HepG2 (cell line): ENCODE data around the gene SCAND1. TPM values are rescaled to one million over a fixed set of nuclear protein-coding genes. Genes with fewer than 3 reads are reported as not detected.

ENCODE experiments used
- ATAC-seq: fragments of 200-7000 bp; cut with Tn5 transposase; 3 replicates; pipeline ENCODE4 v1.9.1; 2020; ENCODE audit warnings: mild to moderate bottlenecking, moderate library complexity
- BruUV-seq: library from RNA; stranded (reverse); fragments of 400-500 nt; replicated peaks from 2 replicates; lab custom pipeline; 2021; lab: Mats Ljungman, UMichigan
- CTCF ChIA-PET: fragments of 300-600 bp; formaldehyde crosslinking; extraction: SDS; loops from one replicate; lab custom pipeline; 2021; ENCODE audit warnings: low total read pairs, inconsistent platforms, low intra/inter-chr PET ratio; lab: Yijun Ruan, JAX
- POLR2A ChIA-PET: fragments of 350-600 bp; sonication (Branson Sonifier 250); formaldehyde crosslinking; loops from one replicate; lab custom pipeline; 2020; ENCODE audit warnings: antibody characterized with exemption, inconsistent platforms; lab: Yijun Ruan, JAX
- DNase-seq: peaks from one replicate; pipeline ENCODE4 v3.0.0-alpha.2; 2015; ENCODE audit warnings: low spot score
- FAIRE-seq: peaks from 3 replicates; lab custom pipeline; 2011; peaks lifted over from hg19 to GRCh38; lab: Jason Lieb, UNC
- H2AFZ ChIP-seq: one replicate; pipeline ENCODE4 v1.6.1; 2011; ENCODE audit warnings: low read length, inconsistent platforms
- H3K27ac ChIP-seq: fragments of 300-600 bp; 3 replicates; pipeline ENCODE4 v1.8.0; 2011; ENCODE audit warnings: mixed run types, mild to moderate bottlenecking, mixed read lengths, low read length, inconsistent platforms; ENCODE audit not compliant: insufficient read depth; ENCODE audit errors: extremely low read length
- H3K27me3 ChIP-seq, 2 experiments: fragments of 200-600 bp in 1 of 2; 2 replicates in 1 of 2; 3 replicates in 1 of 2; pipeline versions ENCODE4 v1.6.0 to v1.8.0; 2011; ENCODE audit warnings: low read length in 2 of 2, mild to moderate bottlenecking in 2 of 2, moderate library complexity in 2 of 2, inconsistent platforms in 1 of 2; ENCODE audit not compliant: insufficient read depth in 2 of 2, control insufficient read depth in 1 of 2
- H3K36me3 ChIP-seq, 2 experiments: fragments of 200-600 bp in 1 of 2; replicated peaks in 1 of 2; 2 replicates in 1 of 2; 3 replicates in 1 of 2; pipeline versions ENCODE4 v1.5.1 to v1.8.0; 2011; ENCODE audit warnings: low read length in 2 of 2, inconsistent platforms in 1 of 2; ENCODE audit not compliant: insufficient read depth in 2 of 2, control insufficient read depth in 1 of 2
- H3K4me1 ChIP-seq: 2 replicates; pipeline ENCODE4 v1.5.1; 2012; ENCODE audit warnings: low read length, inconsistent platforms; ENCODE audit not compliant: insufficient read depth
- H3K4me2 ChIP-seq: 2 replicates; pipeline ENCODE4 v1.6.0; 2011; ENCODE audit warnings: low read depth, low read length, inconsistent platforms
- H3K4me3 ChIP-seq, 3 experiments: fragments of 200-600 bp in 1 of 3; sonication (generic), shearing (Covaris generic) in 1 of 3; replicated peaks in 1 of 3; 2 replicates each; pipeline ENCODE4 v1.5.1; 2011 to 2016; ENCODE audit warnings: low read length in 3 of 3, inconsistent platforms in 2 of 3, low read depth in 2 of 3, mild to moderate bottlenecking in 2 of 3, control low read depth in 1 of 3, mixed read lengths in 1 of 3; ENCODE audit not compliant: insufficient read depth in 1 of 3
- H3K79me2 ChIP-seq: one replicate; pipeline ENCODE4 v1.6.1; 2011; ENCODE audit warnings: low read length, inconsistent platforms; ENCODE audit not compliant: insufficient read depth
- H3K9ac ChIP-seq: 2 replicates; pipeline ENCODE4 v1.6.0; 2011; ENCODE audit warnings: mild to moderate bottlenecking, low read depth, low read length, inconsistent platforms; ENCODE audit not compliant: insufficient read depth
- H3K9me3 ChIP-seq: 2 replicates; pipeline ENCODE4 v1.5.1; 2012; ENCODE audit warnings: mild to moderate bottlenecking, low read length
- H4K20me1 ChIP-seq: 2 replicates; pipeline ENCODE4 v1.6.0; 2011; ENCODE audit warnings: inconsistent platforms, mild to moderate bottlenecking, low read length, moderate library complexity; ENCODE audit not compliant: insufficient read depth
- FOSL1 ChIP-seq: sonication (generic); formaldehyde crosslinking; IDR thresholded peaks from 2 replicates; pipeline ENCODE4 v1.9.0; 2021; ENCODE audit warnings: missing genetic modification reagents, borderline replicate concordance
- GABPB1 ChIP-seq: IDR thresholded peaks from 2 replicates; pipeline ENCODE4 v1.6.1; 2016; ENCODE audit warnings: mild to moderate bottlenecking, missing genetic modification reagents, moderate library complexity, missing compliant biosample characterization
- GTF2F1 ChIP-seq: fragments of 150-350 bp; IDR thresholded peaks from 2 replicates; pipeline ENCODE4 v1.6.1; 2014; ENCODE audit warnings: low read length
- REPIN1 ChIP-seq: sonication (generic); formaldehyde crosslinking; IDR thresholded peaks from 2 replicates; pipeline ENCODE4 v1.8.0; 2022; ENCODE audit warnings: missing genetic modification reagents, low read depth, mild to moderate bottlenecking, borderline replicate concordance
- SRSF1 ChIP-seq: fragments of 200-400 bp; formaldehyde crosslinking; optimal IDR thresholded peaks from 2 replicates; pipeline ENCODE3; 2017; ENCODE audit warnings: mild to moderate bottlenecking, low read depth, low read length, moderate library complexity
- TGIF2 ChIP-seq: IDR thresholded peaks from 2 replicates; pipeline ENCODE4 v1.6.1; 2016; ENCODE audit warnings: control low read depth, missing compliant biosample characterization
- YEATS4 ChIP-seq: sonication (generic); formaldehyde crosslinking; IDR thresholded peaks from 2 replicates; pipeline ENCODE4 v1.4.0; 2020; ENCODE audit warnings: missing genetic modification reagents, borderline replicate concordance
- ZNF772 ChIP-seq: sonication (generic); formaldehyde crosslinking; IDR thresholded peaks from 2 replicates; pipeline ENCODE4 v1.5.0; 2020; ENCODE audit warnings: mild to moderate bottlenecking, missing genetic modification reagents
- ZNF883 ChIP-seq: sonication (generic); formaldehyde crosslinking; IDR thresholded peaks from 2 replicates; pipeline ENCODE4 v1.5.1; 2020; ENCODE audit warnings: mild to moderate bottlenecking, missing genetic modification reagents; ENCODE audit errors: not compliant biosample characterization
- WGBS: methylation state at CpG from one replicate; pipeline ENCODE4 v1.1.6; 2017; ENCODE audit warnings: low lambda C conversion rate; 5-methylcytosine and 5-hydroxymethylcytosine counted together
- in situ Hi-C: cut with HindIII; loops from 2 replicates; pipeline ENCODE4 v1.10.0; 2017; ENCODE audit warnings: low pct_unique_long_range_greater_than_20kb; ENCODE audit not compliant: extremely low pct_ligation_motif_present
- intact Hi-C: fragments of 100-400 bp; cut with micrococcal nuclease; formaldehyde crosslinking; loops from one replicate; pipeline ENCODE4 v1.10.0; 2022; ENCODE audit not compliant: unreplicated experiment
- polyA plus RNA-seq, 8 experiments: library from polyadenylated mRNA; depleted of rRNA in 3 of 8; stranded (reverse) in 7 of 8; unstranded in 1 of 8; fragments of >200 nt; fragmentation: Illumina TruSeq in 4 of 8; extraction: Trizol in 4 of 8; gene quantifications; 2 replicates each; pipeline versions ENCODE4 v1.2.1 to v1.2.3, GENCODE V29; 2011 to 2016; ENCODE audit warnings: low read depth in 4 of 8, missing spikeins in 1 of 8, mixed read lengths in 1 of 8; ENCODE audit not compliant: insufficient read depth in 1 of 8
- total RNA-seq, 5 experiments: library from RNA; depleted of rRNA; stranded (reverse); fragments of >200 nt; fragmentation: Illumina TruSeq; extraction: Trizol; gene quantifications; 2 replicates each; pipeline ENCODE4 v1.2.3, GENCODE V29; 2016; ENCODE audit warnings: low read depth in 1 of 5
- TF ChIP-seq, protein P1 (sequence below): sonication (generic); formaldehyde crosslinking; conservative IDR thresholded peaks from 2 replicates; pipeline ENCODE4 v1.4.0; 2020; ENCODE audit warnings: missing genetic modification reagents
- TF ChIP-seq, protein P2 (sequence below): sonication (generic); formaldehyde crosslinking; IDR thresholded peaks from 2 replicates; pipeline ENCODE4 v1.5.0; 2020; ENCODE audit warnings: missing genetic modification reagents, mild to moderate bottlenecking, borderline replicate concordance

Gene SCAND1
- total and polyA plus RNA-seq, 2 of the 13 experiments (the other 11 are each of a cell fraction or from before 2014, with no cell fraction given) = 19.3 to 109 TPM

DNA sequence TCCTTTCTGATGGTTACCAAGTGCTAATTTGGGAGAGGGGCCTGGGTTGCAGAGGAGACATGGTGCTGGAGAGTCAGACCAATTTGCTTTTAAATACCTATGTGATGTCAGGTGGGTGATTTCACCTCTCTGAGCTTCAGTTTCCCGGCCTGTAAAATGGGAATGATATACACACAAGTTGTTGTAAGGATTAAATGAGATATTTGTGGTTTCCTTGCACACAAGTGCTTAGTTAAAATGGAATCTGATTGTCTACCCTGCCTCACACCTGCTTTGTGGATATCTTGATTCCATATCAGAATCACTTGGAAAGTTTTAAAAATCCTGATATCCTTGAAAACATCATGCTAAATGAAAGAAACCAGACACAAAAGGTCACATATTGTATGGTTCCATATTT is 44.5 kb downstream of the SCAND1 start:
- no peak overlapping the region for H3K4me2 ChIP-seq
- H3K4me1 ChIP-seq = no peaks in the 10 kb centered on the region
- H3K27ac ChIP-seq = no peak overlapping the region
- H2AFZ ChIP-seq = no peak overlapping the region
- TF ChIP-seq GTF2F1 (no peak), ZNF772 (CRISPR knock-in tag) (no peak), FOSL1 (CRISPR knock-in tag) (no peak), TGIF2 (no peak), ZNF883 (no peak), REPIN1 (CRISPR knock-in tag) (no peak), SRSF1 (no peak), GABPB1 (no peak), YEATS4 (no peak)
- TF ChIP-seq, protein P1, sequence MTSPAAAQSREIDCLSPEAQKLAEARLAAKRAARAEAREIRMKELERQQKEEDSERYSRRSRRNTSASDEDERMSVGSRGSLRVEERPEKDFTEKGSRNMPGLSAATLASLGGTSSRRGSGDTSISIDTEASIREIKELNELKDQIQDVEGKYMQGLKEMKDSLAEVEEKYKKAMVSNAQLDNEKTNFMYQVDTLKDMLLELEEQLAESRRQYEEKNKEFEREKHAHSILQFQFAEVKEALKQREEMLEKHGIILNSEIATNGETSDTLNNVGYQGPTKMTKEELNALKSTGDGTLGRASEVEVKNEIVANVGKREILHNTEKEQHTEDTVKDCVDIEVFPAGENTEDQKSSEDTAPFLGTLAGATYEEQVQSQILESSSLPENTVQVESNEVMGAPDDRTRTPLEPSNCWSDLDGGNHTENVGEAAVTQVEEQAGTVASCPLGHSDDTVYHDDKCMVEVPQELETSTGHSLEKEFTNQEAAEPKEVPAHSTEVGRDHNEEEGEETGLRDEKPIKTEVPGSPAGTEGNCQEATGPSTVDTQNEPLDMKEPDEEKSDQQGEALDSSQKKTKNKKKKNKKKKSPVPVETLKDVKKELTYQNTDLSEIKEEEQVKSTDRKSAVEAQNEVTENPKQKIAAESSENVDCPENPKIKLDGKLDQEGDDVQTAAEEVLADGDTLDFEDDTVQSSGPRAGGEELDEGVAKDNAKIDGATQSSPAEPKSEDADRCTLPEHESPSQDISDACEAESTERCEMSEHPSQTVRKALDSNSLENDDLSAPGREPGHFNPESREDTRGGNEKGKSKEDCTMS (CRISPR knock-in tag) = no peak
- TF ChIP-seq, protein P2, sequence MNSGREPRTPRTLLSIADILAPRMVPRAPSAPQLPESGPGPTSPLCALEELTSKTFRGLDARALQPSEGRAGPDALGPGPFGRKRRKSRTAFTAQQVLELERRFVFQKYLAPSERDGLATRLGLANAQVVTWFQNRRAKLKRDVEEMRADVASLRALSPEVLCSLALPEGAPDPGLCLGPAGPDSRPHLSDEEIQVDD (CRISPR knock-in tag) = no peak
- H4K20me1 ChIP-seq = no peaks in the 10 kb centered on the region
- in situ Hi-C loops (no loop called here), intact Hi-C loops (no loop called here)
- BruUV-seq = no TSS peak
- DNase-seq (no peak), FAIRE-seq (no peak), ATAC-seq (no peak)
- no peak overlapping the region for H3K9ac ChIP-seq
- peaks cover 18 to 28% of the 10 kb centered on the region in 2 experiments for H3K36me3 ChIP-seq
- H3K27me3 ChIP-seq = no peaks in the 10 kb centered on the region
- no peaks in the 10 kb centered on the region for H3K9me3 ChIP-seq
- no peaks in the 10 kb centered on the region for H3K79me2 ChIP-seq
- WGBS = 93% methylated on average over 1 of the region's 1 CpG
- ChIA-PET POLR2A (no interaction called here), CTCF (no interaction called here)
- H3K4me3 ChIP-seq = no peak overlapping the region
